Right lobe of liver (tissue), 4 donors: ENCODE data around the gene PYCARD.

ENCODE experiments used
- POLR2A ChIP-seq: fragments of 450-650 bp; IDR thresholded peaks from one replicate; pipeline ENCODE4 v1.6.1; 2017; ENCODE audit warnings: antibody characterized with exemption, mild to moderate bottlenecking
- TF ChIP-seq, protein P1 (sequence below), 4 donors: fragments of 200-600 bp in 3 of 4; fragments of 450-650 bp in 1 of 4; IDR thresholded peaks; one replicate each; pipeline versions ENCODE4 v1.5.1 to v1.8.0; 2016 to 2022; ENCODE audit warnings: antibody characterized with exemption in 4 of 4, mild to moderate bottlenecking in 2 of 4
- donor health status: DM: no; HTN: no; CAD: no.
- donor health status: DM: no; HTN: no; CAD: no.
- donor health status: DM: no; HTN: yes; CAD: no.

DNA sequence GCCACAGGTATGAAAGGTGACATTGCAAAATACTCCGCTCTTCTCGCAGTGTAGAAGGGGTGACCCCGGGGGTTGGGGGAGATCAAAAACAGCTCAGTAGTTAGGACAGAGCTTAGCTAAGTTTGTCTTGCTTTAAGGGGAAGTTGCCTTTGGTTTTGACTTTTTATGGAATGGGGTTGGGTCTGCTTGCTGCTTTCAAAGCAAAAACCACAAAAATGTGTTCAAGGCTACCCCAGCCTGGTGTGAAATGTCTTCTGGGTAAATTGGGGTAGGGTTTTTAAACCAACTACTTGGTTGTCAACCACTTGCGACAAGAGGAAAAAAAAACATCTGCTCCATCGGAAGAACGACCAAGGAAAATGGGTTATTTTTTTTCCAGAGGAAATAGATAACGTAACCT, 16.4 kb downstream of the PYCARD start:
- TF ChIP-seq, protein P1, sequence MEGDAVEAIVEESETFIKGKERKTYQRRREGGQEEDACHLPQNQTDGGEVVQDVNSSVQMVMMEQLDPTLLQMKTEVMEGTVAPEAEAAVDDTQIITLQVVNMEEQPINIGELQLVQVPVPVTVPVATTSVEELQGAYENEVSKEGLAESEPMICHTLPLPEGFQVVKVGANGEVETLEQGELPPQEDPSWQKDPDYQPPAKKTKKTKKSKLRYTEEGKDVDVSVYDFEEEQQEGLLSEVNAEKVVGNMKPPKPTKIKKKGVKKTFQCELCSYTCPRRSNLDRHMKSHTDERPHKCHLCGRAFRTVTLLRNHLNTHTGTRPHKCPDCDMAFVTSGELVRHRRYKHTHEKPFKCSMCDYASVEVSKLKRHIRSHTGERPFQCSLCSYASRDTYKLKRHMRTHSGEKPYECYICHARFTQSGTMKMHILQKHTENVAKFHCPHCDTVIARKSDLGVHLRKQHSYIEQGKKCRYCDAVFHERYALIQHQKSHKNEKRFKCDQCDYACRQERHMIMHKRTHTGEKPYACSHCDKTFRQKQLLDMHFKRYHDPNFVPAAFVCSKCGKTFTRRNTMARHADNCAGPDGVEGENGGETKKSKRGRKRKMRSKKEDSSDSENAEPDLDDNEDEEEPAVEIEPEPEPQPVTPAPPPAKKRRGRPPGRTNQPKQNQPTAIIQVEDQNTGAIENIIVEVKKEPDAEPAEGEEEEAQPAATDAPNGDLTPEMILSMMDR (IDR thresholded peaks at IDR 0.05), result no peak
- TF ChIP-seq POLR2A, result no peak
